Neural progenitor cell (in vitro differentiated cells): ENCODE data around the gene COP1. TPM values are rescaled to one million over a fixed set of nuclear protein-coding genes. Genes with fewer than 3 reads are reported as not detected.

Experiments
- DNase-seq: peaks from one replicate; pipeline ENCODE4 v3.0.0-alpha.2; 2016; ENCODE audit warnings: low spot score
- H2AFZ ChIP-seq: fragments of 200-600 bp; sonication (generic); replicated peaks from 2 replicates; pipeline ENCODE4 v1.6.1; 2016; ENCODE audit warnings: antibody characterized with exemption
- H3F3A ChIP-seq: fragments of 200-600 bp; sonication (generic); 2 replicates; pipeline ENCODE4 v1.6.1; 2016; ENCODE audit warnings: antibody characterized with exemption, low read depth
- H3K27ac ChIP-seq: fragments of 200-600 bp; sonication (generic); 2 replicates; pipeline ENCODE4 v1.5.1; 2016; ENCODE audit warnings: mild to moderate bottlenecking
- H3K27me3 ChIP-seq: fragments of 200-600 bp; sonication (generic); 2 replicates; pipeline ENCODE4 v1.6.1; 2016; ENCODE audit warnings: mild to moderate bottlenecking, moderate library complexity
- H3K36me3 ChIP-seq: fragments of 200-600 bp; sonication (generic); 2 replicates; pipeline ENCODE4 v1.5.1; 2016
- H3K4me1 ChIP-seq: fragments of 200-600 bp; sonication (generic); 2 replicates; pipeline ENCODE4 v1.6.1; 2016; ENCODE audit warnings: mixed run types
- H3K4me2 ChIP-seq: fragments of 200-600 bp; sonication (generic); 2 replicates; pipeline ENCODE4 v1.6.1; 2016
- H3K4me3 ChIP-seq: fragments of 200-600 bp; sonication (generic); 2 replicates; pipeline ENCODE4 v1.5.1; 2016
- H3K79me2 ChIP-seq: fragments of 200-600 bp; sonication (generic); 2 replicates; pipeline ENCODE4 v1.6.1; 2016; ENCODE audit warnings: low read depth
- H3K9ac ChIP-seq: fragments of 200-600 bp; sonication (generic); 2 replicates; pipeline ENCODE4 v1.6.1; 2016
- H3K9me3 ChIP-seq: fragments of 200-600 bp; sonication (generic); 2 replicates; pipeline ENCODE4 v1.5.1; 2016; ENCODE audit warnings: low read depth
- H4K20me1 ChIP-seq: fragments of 200-600 bp; sonication (generic); 2 replicates; pipeline ENCODE4 v1.6.1; 2016; ENCODE audit warnings: low read depth
- H3K27ac Mint-ChIP-seq: 3 replicates; pipeline ENCODE4 v1.8.0; 2021; ENCODE audit warnings: mixed read lengths
- H3K27me3 Mint-ChIP-seq: 2 replicates; pipeline ENCODE4 v1.8.0; 2022; ENCODE audit warnings: low read depth, mild to moderate bottlenecking, inconsistent platforms, moderate library complexity, mixed read lengths; ENCODE audit not compliant: insufficient read depth
- H3K36me3 Mint-ChIP-seq: 3 replicates; pipeline ENCODE4 v1.8.0; 2021; ENCODE audit warnings: mixed read lengths
- H3K4me1 Mint-ChIP-seq: 3 replicates; pipeline ENCODE4 v1.8.0; 2021; ENCODE audit warnings: mixed read lengths
- H3K4me3 Mint-ChIP-seq: 3 replicates; pipeline ENCODE4 v1.8.0; 2021; ENCODE audit warnings: mild to moderate bottlenecking, moderate library complexity, mixed read lengths
- H3K9me3 Mint-ChIP-seq: 3 replicates; pipeline ENCODE4 v1.8.0; 2020; ENCODE audit warnings: mixed read lengths
- EZH2 ChIP-seq: fragments of 200-600 bp; sonication (generic); IDR thresholded peaks from 2 replicates; pipeline ENCODE4 v1.6.1; 2017; ENCODE audit warnings: antibody characterized with exemption, mild to moderate bottlenecking, moderate library complexity
- EZH2phosphoT487 ChIP-seq: fragments of 200-600 bp; sonication (generic); IDR thresholded peaks from 2 replicates; pipeline ENCODE4 v1.6.1; 2017; ENCODE audit warnings: antibody characterized with exemption
- total RNA-seq: library from RNA; depleted of rRNA; stranded (reverse); fragments of >200 nt; gene quantifications from 2 replicates; pipeline ENCODE4 v1.2.3, GENCODE V29; 2015; ENCODE audit warnings: low replicate concordance
- TF ChIP-seq, protein P1 (sequence below): fragments of 200-600 bp; sonication (generic); IDR thresholded peaks from 2 replicates; pipeline ENCODE4 v1.5.1; 2017; ENCODE audit warnings: antibody characterized with exemption, mild to moderate bottlenecking

The COP1 gene
- total RNA-seq, 1 donor from 2014 or later, result 98.5 TPM

DNA sequence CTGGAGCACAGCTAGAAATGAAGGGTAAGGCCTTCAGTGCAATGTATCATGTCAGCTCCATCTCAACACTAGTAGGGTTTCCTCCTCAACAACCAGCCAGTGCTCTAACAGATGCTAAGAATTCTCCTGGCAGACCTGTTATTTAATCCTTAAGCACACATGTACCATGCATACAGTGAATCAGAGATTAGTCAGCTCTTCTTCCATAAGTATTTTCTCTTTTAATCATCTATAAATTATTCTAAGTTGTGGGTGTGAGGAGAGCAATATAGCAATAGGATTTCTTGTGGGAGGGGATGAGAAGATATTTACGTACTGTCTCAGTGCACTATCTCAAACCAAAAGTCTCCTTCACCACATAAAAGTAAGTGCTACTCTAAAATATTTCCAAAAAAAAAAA, 95.3 kb downstream of the COP1 start:
- peaks cover 30% of the 10 kb centered on the region for H3K36me3 Mint-ChIP-seq
- no peak overlapping the region for H2AFZ ChIP-seq
- TF ChIP-seq EZH2 (no peak), EZH2phosphoT487 (no peak)
- TF ChIP-seq, protein P1, sequence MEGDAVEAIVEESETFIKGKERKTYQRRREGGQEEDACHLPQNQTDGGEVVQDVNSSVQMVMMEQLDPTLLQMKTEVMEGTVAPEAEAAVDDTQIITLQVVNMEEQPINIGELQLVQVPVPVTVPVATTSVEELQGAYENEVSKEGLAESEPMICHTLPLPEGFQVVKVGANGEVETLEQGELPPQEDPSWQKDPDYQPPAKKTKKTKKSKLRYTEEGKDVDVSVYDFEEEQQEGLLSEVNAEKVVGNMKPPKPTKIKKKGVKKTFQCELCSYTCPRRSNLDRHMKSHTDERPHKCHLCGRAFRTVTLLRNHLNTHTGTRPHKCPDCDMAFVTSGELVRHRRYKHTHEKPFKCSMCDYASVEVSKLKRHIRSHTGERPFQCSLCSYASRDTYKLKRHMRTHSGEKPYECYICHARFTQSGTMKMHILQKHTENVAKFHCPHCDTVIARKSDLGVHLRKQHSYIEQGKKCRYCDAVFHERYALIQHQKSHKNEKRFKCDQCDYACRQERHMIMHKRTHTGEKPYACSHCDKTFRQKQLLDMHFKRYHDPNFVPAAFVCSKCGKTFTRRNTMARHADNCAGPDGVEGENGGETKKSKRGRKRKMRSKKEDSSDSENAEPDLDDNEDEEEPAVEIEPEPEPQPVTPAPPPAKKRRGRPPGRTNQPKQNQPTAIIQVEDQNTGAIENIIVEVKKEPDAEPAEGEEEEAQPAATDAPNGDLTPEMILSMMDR, result no peak
- no peaks in the 10 kb centered on the region for H3K79me2 ChIP-seq
- H3K27me3 Mint-ChIP-seq, result no peaks in the 10 kb centered on the region
- H3K4me3 Mint-ChIP-seq, result no peak overlapping the region
- H3K27me3 ChIP-seq, result no peaks in the 10 kb centered on the region
- peaks cover 6% of the 10 kb centered on the region for H3K36me3 ChIP-seq
- no peaks in the 10 kb centered on the region for H3K4me1 ChIP-seq
- no peaks in the 10 kb centered on the region for H3K9me3 Mint-ChIP-seq
- no peak for DNase-seq
- no peak overlapping the region for H3K4me2 ChIP-seq
- H3K27ac ChIP-seq, result no peak overlapping the region
- no peak overlapping the region for H3K27ac Mint-ChIP-seq
- H3K4me1 Mint-ChIP-seq, result peaks cover 2% of the 10 kb centered on the region
- H3K9ac ChIP-seq, result no peak overlapping the region
- no peaks in the 10 kb centered on the region for H3K9me3 ChIP-seq
- H3K4me3 ChIP-seq, result no peak overlapping the region
- no peaks in the 10 kb centered on the region for H3F3A ChIP-seq
- peaks cover 3% of the 10 kb centered on the region for H4K20me1 ChIP-seq

DNA sequence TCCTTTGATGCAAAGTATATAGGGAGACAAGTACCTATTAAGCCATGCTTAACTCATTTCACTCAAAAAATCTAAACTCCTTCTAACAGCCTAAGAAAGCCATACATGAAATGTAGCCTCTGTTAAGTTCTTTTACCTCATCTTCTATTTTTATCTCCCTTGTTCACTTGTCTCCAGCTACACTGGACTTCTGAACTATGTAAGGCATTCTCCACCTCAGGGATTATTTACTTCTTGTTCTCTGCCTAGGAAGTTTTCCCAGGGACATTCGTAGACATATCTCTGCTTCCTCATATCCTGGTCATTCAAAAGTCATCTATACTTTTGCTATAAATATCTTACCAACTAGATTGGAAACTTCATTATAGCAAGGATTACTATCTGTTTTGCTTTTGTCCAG, 96.9 kb downstream of the COP1 start:
- H4K20me1 ChIP-seq, result peaks cover 3% of the 10 kb centered on the region
- no peak for TF ChIP-seq EZH2
- no peak for TF ChIP-seq EZH2phosphoT487
- TF ChIP-seq, protein P1, result no peak
- H3K9me3 Mint-ChIP-seq, result no peaks in the 10 kb centered on the region
- DNase-seq, result no peak
- H3F3A ChIP-seq, result no peaks in the 10 kb centered on the region
- no peaks in the 10 kb centered on the region for H3K27me3 Mint-ChIP-seq
- H3K27me3 ChIP-seq, result no peaks in the 10 kb centered on the region
- H3K4me1 ChIP-seq, result no peaks in the 10 kb centered on the region
- no peaks in the 10 kb centered on the region for H3K79me2 ChIP-seq
- H3K27ac Mint-ChIP-seq, result no peak overlapping the region
- H3K36me3 Mint-ChIP-seq, result peaks cover 32% of the 10 kb centered on the region
- no peak overlapping the region for H3K9ac ChIP-seq
- peaks cover 2% of the 10 kb centered on the region for H3K4me1 Mint-ChIP-seq
- H3K36me3 ChIP-seq, result peaks cover 6% of the 10 kb centered on the region
- no peak overlapping the region for H2AFZ ChIP-seq
- H3K9me3 ChIP-seq, result no peaks in the 10 kb centered on the region
- H3K4me2 ChIP-seq, result no peak overlapping the region
- H3K27ac ChIP-seq, result no peak overlapping the region
- H3K4me3 Mint-ChIP-seq, result no peak overlapping the region
- no peak overlapping the region for H3K4me3 ChIP-seq

DNA sequence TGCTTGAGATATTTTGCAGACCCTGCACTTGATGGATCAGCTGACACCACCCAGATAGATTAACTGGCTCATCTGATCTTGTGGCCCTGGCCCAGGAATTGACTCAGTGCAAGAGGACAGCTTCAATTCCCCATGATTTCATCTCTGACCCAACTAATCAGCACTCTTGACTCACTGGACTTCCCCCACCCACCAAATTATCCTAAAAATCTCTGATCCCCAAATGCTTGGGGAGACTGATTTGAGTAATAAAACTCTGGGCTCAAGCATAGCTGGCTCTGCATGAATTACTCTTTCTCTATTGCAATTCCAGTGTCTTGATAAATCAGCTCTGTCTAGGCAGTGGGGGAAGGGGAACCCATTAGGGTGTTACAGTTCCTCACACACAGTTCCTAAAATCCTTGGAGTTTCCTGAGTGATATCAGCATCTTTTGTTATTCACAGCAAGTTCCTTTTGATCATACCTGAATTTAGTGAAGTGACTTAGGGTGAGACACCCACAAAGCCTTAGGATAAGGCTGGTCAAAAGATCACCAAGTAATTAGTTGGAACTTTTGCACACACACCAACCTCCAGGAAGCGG, 104.2 kb downstream of the COP1 start:
- Mint-ChIP-seq H3K9me3 (no peaks in the 10 kb centered on the region), H3K27ac (no peak overlapping the region), H3K4me1 (peaks cover 4% of the 10 kb centered on the region), H3K4me3 (no peak overlapping the region), H3K27me3 (peaks cover 2% of the 10 kb centered on the region), H3K36me3 (peaks cover 22% of the 10 kb centered on the region)
- Histone ChIP-seq H3K79me2 (no peaks in the 10 kb centered on the region), H3K9me3 (peaks cover 14% of the 10 kb centered on the region), H3K9ac (no peak overlapping the region), H3K4me1 (no peaks in the 10 kb centered on the region), H3K4me3 (no peak overlapping the region), H4K20me1 (peaks cover 16% of the 10 kb centered on the region), H2AFZ (no peak overlapping the region), H3K27ac (no peak overlapping the region), H3F3A (no peaks in the 10 kb centered on the region), H3K27me3 (no peaks in the 10 kb centered on the region), H3K4me2 (no peak overlapping the region), H3K36me3 (peaks cover 22% of the 10 kb centered on the region)
- DNase-seq, result no peak
- TF ChIP-seq EZH2 (no peak), EZH2phosphoT487 (no peak)
- TF ChIP-seq, protein P1, result no peak
